Measurements from ENCODE around the gene EARS2.

GRCh38 chr16:23494188-23494587 lies 63.0 kb downstream of the EARS2 start:
- TF ChIP-seq CTCF (IDR thresholded peaks at IDR 0.05) = no peak
- TF ChIP-seq POLR2A (IDR thresholded peaks at IDR 0.05) = no peak
